Measurements from ENCODE around the gene CHM.

DNA sequence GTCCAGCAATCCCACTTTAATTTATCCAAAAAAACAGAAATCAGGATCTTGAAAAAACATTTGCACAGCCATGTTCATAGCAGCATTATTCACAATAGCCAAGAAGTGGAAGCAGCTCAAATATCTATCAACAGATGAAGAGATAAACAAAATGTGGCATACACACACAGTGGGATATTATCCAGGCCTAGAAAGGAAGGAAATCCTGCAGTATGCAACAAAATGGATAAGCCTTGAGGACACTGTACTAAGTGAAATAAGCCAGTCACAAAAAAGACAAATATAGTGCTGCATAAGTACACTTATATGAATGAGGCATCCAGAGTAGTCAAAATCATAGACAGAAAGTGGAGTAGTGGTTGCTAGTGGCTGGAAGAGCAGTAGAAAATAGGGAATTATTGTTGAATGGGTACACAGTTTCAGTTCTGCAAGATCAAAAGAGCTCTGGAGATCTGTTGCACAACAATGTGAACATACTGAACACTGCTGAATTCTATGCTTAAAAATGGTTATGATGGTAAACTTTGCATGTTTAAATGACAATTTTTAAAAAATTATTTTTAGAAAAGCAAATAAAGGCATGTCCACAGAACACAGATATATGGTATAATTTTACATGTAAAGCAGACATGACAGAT, 25.6 kb downstream of the CHM start:
- TF ChIP-seq, protein P1, sequence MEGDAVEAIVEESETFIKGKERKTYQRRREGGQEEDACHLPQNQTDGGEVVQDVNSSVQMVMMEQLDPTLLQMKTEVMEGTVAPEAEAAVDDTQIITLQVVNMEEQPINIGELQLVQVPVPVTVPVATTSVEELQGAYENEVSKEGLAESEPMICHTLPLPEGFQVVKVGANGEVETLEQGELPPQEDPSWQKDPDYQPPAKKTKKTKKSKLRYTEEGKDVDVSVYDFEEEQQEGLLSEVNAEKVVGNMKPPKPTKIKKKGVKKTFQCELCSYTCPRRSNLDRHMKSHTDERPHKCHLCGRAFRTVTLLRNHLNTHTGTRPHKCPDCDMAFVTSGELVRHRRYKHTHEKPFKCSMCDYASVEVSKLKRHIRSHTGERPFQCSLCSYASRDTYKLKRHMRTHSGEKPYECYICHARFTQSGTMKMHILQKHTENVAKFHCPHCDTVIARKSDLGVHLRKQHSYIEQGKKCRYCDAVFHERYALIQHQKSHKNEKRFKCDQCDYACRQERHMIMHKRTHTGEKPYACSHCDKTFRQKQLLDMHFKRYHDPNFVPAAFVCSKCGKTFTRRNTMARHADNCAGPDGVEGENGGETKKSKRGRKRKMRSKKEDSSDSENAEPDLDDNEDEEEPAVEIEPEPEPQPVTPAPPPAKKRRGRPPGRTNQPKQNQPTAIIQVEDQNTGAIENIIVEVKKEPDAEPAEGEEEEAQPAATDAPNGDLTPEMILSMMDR (IDR thresholded peaks at IDR 0.05), result no peak
- TF ChIP-seq POLR2AphosphoS5 (IDR thresholded peaks at IDR 0.05), result no peak
